Measurements from ENCODE around the gene FAM53A.

Gene FAM53A

DNA sequence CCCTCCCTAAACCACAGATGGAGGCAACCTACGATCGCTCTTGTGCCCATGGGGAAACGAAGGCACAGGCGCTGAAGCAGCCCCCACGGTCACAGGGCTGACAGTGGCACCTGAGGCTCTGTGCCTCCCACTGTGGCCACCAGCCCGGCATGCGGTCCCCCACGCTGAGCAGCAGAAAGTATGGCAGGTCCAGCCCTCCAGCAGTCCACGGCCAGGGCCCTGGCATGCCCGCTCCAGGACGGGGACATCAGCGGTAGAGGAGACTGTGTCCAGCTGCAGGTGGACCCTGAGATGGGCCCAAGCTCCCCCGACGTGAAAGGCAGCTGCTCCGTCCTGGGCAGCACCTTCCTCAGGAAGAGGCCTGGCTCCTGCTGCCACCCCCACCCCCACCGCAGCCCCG is 61.2 kb downstream of the FAM53A start:
- TF ChIP-seq CREB1 (IDR thresholded peaks at IDR 0.05; ENCODE audit: low read depth), result no peak
- TF ChIP-seq, protein P1, sequence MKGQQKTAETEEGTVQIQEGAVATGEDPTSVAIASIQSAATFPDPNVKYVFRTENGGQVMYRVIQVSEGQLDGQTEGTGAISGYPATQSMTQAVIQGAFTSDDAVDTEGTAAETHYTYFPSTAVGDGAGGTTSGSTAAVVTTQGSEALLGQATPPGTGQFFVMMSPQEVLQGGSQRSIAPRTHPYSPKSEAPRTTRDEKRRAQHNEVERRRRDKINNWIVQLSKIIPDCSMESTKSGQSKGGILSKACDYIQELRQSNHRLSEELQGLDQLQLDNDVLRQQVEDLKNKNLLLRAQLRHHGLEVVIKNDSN (IDR thresholded peaks at IDR 0.05), result no peak
- TF ChIP-seq, protein P2, sequence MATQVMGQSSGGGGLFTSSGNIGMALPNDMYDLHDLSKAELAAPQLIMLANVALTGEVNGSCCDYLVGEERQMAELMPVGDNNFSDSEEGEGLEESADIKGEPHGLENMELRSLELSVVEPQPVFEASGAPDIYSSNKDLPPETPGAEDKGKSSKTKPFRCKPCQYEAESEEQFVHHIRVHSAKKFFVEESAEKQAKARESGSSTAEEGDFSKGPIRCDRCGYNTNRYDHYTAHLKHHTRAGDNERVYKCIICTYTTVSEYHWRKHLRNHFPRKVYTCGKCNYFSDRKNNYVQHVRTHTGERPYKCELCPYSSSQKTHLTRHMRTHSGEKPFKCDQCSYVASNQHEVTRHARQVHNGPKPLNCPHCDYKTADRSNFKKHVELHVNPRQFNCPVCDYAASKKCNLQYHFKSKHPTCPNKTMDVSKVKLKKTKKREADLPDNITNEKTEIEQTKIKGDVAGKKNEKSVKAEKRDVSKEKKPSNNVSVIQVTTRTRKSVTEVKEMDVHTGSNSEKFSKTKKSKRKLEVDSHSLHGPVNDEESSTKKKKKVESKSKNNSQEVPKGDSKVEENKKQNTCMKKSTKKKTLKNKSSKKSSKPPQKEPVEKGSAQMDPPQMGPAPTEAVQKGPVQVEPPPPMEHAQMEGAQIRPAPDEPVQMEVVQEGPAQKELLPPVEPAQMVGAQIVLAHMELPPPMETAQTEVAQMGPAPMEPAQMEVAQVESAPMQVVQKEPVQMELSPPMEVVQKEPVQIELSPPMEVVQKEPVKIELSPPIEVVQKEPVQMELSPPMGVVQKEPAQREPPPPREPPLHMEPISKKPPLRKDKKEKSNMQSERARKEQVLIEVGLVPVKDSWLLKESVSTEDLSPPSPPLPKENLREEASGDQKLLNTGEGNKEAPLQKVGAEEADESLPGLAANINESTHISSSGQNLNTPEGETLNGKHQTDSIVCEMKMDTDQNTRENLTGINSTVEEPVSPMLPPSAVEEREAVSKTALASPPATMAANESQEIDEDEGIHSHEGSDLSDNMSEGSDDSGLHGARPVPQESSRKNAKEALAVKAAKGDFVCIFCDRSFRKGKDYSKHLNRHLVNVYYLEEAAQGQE (IDR thresholded peaks at IDR 0.05; ENCODE audit: low read depth), result no peak
- TF ChIP-seq, protein P3, sequence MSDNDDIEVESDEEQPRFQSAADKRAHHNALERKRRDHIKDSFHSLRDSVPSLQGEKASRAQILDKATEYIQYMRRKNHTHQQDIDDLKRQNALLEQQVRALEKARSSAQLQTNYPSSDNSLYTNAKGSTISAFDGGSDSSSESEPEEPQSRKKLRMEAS (IDR thresholded peaks at IDR 0.05), result no peak
- TF ChIP-seq FOXM1 (IDR thresholded peaks at IDR 0.05; ENCODE audit: borderline replicate concordance, low read depth), result no peak
- no peak for TF ChIP-seq TEAD4 (IDR thresholded peaks at IDR 0.05)
- TF ChIP-seq EP300 (IDR thresholded peaks at IDR 0.05; ENCODE audit: borderline replicate concordance), result no peak
- no peak for TF ChIP-seq ZBTB7A (IDR thresholded peaks at IDR 0.05; ENCODE audit: low read depth)
- TF ChIP-seq TCF12 (IDR thresholded peaks at IDR 0.05; ENCODE audit: low read depth), result no peak

DNA sequence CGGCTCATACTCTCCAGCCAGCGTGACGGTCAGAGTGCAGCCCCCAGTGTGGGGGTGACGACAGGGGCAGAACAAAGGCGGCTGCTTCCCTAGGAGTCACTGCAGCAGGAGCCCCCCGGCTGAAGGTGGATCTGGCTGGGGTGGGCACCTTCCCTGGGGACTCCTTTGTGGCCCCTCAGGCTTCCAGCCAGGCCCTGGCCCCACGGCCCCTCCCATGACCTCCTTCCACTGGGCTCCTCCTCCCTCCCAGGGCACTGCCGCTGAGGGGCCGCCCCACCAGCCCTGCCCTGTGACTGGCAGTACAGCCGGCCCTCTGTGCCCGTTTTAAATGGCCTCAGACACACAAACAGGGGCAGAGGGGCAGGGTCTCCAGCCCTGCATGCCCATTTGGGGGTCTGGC is 61.9 kb downstream of the FAM53A start:
- TF ChIP-seq YY1 (IDR thresholded peaks at IDR 0.05; ENCODE audit: low read depth) (no peak), EGR1 (IDR thresholded peaks at IDR 0.05) (no peak), TEAD4 (IDR thresholded peaks at IDR 0.05) (no peak), TAF1 (IDR thresholded peaks at IDR 0.05; ENCODE audit: low read depth) (no peak), CREB1 (IDR thresholded peaks at IDR 0.05; ENCODE audit: low read depth) (no peak), CEBPB (IDR thresholded peaks at IDR 0.05) (no peak)
- TF ChIP-seq, protein P3 (IDR thresholded peaks at IDR 0.05), result no peak
- TF ChIP-seq, protein P2 (IDR thresholded peaks at IDR 0.05; ENCODE audit: low read depth), result no peak
- TF ChIP-seq, protein P1 (IDR thresholded peaks at IDR 0.05), result no peak

DNA sequence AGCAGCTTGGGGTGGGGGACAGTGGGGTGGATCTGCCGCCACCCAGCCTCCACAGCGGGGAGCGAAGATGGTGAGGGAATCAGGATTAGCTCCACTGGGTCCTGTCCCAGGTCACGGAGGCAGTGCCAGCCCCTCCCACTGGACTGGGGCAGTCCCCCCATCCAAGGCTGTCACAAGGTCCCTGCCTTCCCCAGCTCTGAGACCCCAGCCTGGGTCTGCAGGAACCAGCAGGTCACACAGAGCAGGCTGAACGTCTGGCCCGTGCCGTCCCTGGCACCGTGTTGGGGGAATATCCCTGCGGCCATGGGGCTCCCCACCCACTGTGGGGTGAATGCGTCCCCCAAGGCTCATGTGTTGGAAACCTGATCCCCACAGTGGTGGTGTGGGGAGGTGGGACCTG is 62.6 kb downstream of the FAM53A start:
- TF ChIP-seq, protein P1 (IDR thresholded peaks at IDR 0.05), result no peak
- TF ChIP-seq NFIC (IDR thresholded peaks at IDR 0.05) (no peak), TCF12 (IDR thresholded peaks at IDR 0.05; ENCODE audit: low read depth) (no peak), ZBTB7A (IDR thresholded peaks at IDR 0.05; ENCODE audit: low read depth) (no peak), EGR1 (IDR thresholded peaks at IDR 0.05) (no peak), TAF1 (IDR thresholded peaks at IDR 0.05; ENCODE audit: low read depth) (no peak), CREB1 (IDR thresholded peaks at IDR 0.05; ENCODE audit: low read depth) (no peak), TEAD4 (IDR thresholded peaks at IDR 0.05) (no peak), YY1 (IDR thresholded peaks at IDR 0.05; ENCODE audit: low read depth) (no peak), CEBPB (IDR thresholded peaks at IDR 0.05) (no peak), RAD21 (IDR thresholded peaks at IDR 0.05; ENCODE audit: low read depth) (no peak), EP300 (IDR thresholded peaks at IDR 0.05; ENCODE audit: borderline replicate concordance) (no peak), FOXM1 (IDR thresholded peaks at IDR 0.05; ENCODE audit: borderline replicate concordance, low read depth) (no peak)
- TF ChIP-seq, protein P2 (IDR thresholded peaks at IDR 0.05; ENCODE audit: low read depth), result no peak
- TF ChIP-seq, protein P3 (IDR thresholded peaks at IDR 0.05), result no peak

DNA sequence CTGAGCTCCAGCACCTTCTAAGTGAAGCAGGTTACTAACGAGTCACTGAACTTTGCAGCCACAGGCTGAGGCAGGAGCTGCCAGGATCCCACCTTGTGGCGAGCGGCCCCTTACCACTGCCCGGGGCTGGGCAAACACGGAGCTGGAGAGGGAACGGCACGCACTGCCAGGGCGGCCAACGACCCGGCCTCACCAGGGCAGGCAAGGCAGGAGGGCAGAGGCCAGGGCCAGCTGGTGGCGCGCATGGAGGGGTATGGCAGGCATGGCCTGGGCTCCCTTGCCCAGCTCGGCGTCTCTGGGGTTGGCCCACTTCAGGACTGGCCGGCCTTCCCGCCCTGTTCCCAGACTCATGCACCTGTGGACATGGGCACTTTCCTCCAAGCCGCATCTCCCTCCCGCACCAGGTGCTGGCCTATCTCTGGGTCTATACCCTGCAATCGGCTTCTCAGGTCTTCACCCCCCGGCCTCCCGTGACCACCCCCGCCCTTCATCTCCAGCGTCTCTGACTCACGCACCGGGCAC is 64.9 kb downstream of the FAM53A start:
- TF ChIP-seq TEAD4 (IDR thresholded peaks at IDR 0.05) (no peak), YY1 (IDR thresholded peaks at IDR 0.05; ENCODE audit: low read depth) (no peak), TAF1 (IDR thresholded peaks at IDR 0.05; ENCODE audit: low read depth) (no peak), CEBPB (IDR thresholded peaks at IDR 0.05) (no peak), TCF12 (IDR thresholded peaks at IDR 0.05; ENCODE audit: low read depth) (no peak), RAD21 (IDR thresholded peaks at IDR 0.05; ENCODE audit: low read depth) (no peak), FOXM1 (IDR thresholded peaks at IDR 0.05; ENCODE audit: borderline replicate concordance, low read depth) (no peak), EP300 (IDR thresholded peaks at IDR 0.05; ENCODE audit: borderline replicate concordance) (no peak)
- TF ChIP-seq, protein P2 (IDR thresholded peaks at IDR 0.05; ENCODE audit: low read depth), result no peak
